ENCODE results near the gene PPRC1. TPM values are rescaled to one million over a fixed set of nuclear protein-coding genes. Genes with fewer than 3 reads are reported as not detected.
A peak's percentile ranks its signal among the peaks of the same experiment; 100 is the strongest.

Gene PPRC1
- total and polyA plus RNA-seq, 3 experiments from 2014 or later: 20.7 to 106 (median 105) TPM

- peaks cover 0 to 82% (median 16%) of the 10 kb centered on the region in 3 donors for H3K36me3 Mint-ChIP-seq
- H3K9me3 ChIP-seq (ENCODE audit: low read length): no peaks in the 10 kb centered on the region
- ChIA-PET POLR2A (no interaction called here), CTCF (no interaction called here)
- H3K27me3 Mint-ChIP-seq: peaks cover 0 to 2% of the 10 kb centered on the region in 2 donors
- no peaks in the 10 kb centered on the region for H3K27me3 ChIP-seq (ENCODE audit: insufficient read depth, low read length, poor library complexity, severe bottlenecking)
- peak overlapping the region in 1 of 8 donors; percentile 87 for H3K27ac Mint-ChIP-seq
- DNase-seq: no peak
- no peaks in the 10 kb centered on the region for H3K9me3 Mint-ChIP-seq
- no peak overlapping the region for H3K27ac ChIP-seq (ENCODE audit: low read depth, low read length)
- H3K4me3 ChIP-seq (ENCODE audit: low read length): no peak overlapping the region
- no peak overlapping the region for H3K4me3 Mint-ChIP-seq
- H3K36me3 ChIP-seq (ENCODE audit: insufficient read depth, low read length): peaks cover 38% of the 10 kb centered on the region
- H3K4me1 ChIP-seq (ENCODE audit: insufficient read depth, low read length): no peaks in the 10 kb centered on the region
- peaks cover 6 to 9% (median 7%) of the 10 kb centered on the region in 3 donors for H3K4me1 Mint-ChIP-seq
Measured at GRCh38 chr10:102141583-102142107, 8.8 kb downstream of the PPRC1 start.

GRCh38 chr10:102146971-102147428 lies 14.2 kb downstream of the PPRC1 start:
- H3K27me3 Mint-ChIP-seq: peaks cover 0 to 2% of the 10 kb centered on the region in 2 donors
- H3K27me3 ChIP-seq (ENCODE audit: insufficient read depth, low read length, poor library complexity, severe bottlenecking): no peaks in the 10 kb centered on the region
- H3K4me3 Mint-ChIP-seq: peak overlapping the region in 1 of 7 donors; percentile 45
- H3K36me3 Mint-ChIP-seq: peaks cover 0 to 70% (median 28%) of the 10 kb centered on the region in 3 donors
- H3K4me3 ChIP-seq (ENCODE audit: low read length): no peak overlapping the region
- CTCF ChIA-PET: interaction anchor here (1.4 kb wide), 1 partner anchor 10 kb away, joined by 3 read pairs; no protein-coding TSS in a partner anchor
- H3K27ac Mint-ChIP-seq: peak overlapping the region in 4 of 8 donors; percentile 61 to 77 (median 67)
- no peaks in the 10 kb centered on the region for H3K9me3 ChIP-seq (ENCODE audit: low read length)
- H3K9me3 Mint-ChIP-seq: no peaks in the 10 kb centered on the region
- H3K4me1 ChIP-seq (ENCODE audit: insufficient read depth, low read length): peaks cover 4% of the 10 kb centered on the region
- no peak overlapping the region for H3K27ac ChIP-seq (ENCODE audit: low read depth, low read length)
- POLR2A ChIA-PET: interaction anchor here (0.6 kb wide), 1 partner anchor 12 kb away, joined by 4 read pairs; no protein-coding TSS in a partner anchor
- peaks cover 18% of the 10 kb centered on the region for H3K36me3 ChIP-seq (ENCODE audit: insufficient read depth, low read length)
- DNase-seq: no peak
- H3K4me1 Mint-ChIP-seq: peaks cover 7 to 13% (median 9%) of the 10 kb centered on the region in 3 donors

DNA sequence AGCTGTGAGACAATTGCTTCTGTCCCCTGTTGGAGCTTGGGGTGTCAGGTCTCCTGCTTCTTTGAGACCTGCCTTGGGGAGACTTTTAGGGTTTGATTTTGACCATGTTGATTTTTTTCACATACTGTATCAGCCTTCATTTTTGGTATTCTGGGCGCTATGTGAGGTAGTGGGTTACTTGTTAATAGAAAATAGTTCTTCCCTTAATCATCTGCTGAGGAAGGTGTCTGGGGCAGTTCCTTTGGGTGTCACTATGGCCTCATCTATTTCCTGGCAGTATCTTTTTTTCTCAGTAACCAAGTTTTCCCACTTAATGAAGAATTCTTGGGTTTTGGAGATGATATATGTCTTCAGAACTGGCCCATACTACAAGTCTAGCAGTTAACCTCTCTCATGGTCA lies 14.7 kb downstream of the PPRC1 start:
- POLR2A ChIA-PET: interaction anchor here (0.6 kb wide), 1 partner anchor 11 kb away, joined by 4 read pairs; no protein-coding TSS in a partner anchor
- peak overlapping the region in 5 of 8 donors; percentile 10 to 77 (median 68) for H3K27ac Mint-ChIP-seq
- CTCF ChIA-PET: interaction anchor here (1.4 kb wide), 1 partner anchor 11 kb away, joined by 3 read pairs; no protein-coding TSS in a partner anchor

GRCh38 chr10:102148275-102148674 lies 15.4 kb downstream of the PPRC1 start:
- peak overlapping the region in 2 of 8 donors; percentile 65 to 69 for H3K27ac Mint-ChIP-seq
- H3K4me1 Mint-ChIP-seq: peaks cover 17 to 24% (median 20%) of the 10 kb centered on the region in 3 donors
- peaks cover 10% of the 10 kb centered on the region for H3K4me1 ChIP-seq (ENCODE audit: insufficient read depth, low read length)
- H3K4me3 ChIP-seq (ENCODE audit: low read length): no peak overlapping the region
- no peak for DNase-seq
- ChIA-PET POLR2A (no interaction called here), CTCF (no interaction called here)
- no peaks in the 10 kb centered on the region for H3K27me3 ChIP-seq (ENCODE audit: insufficient read depth, low read length, poor library complexity, severe bottlenecking)
- peaks cover 0 to 72% (median 28%) of the 10 kb centered on the region in 3 donors for H3K36me3 Mint-ChIP-seq
- H3K27me3 Mint-ChIP-seq: no peaks in the 10 kb centered on the region
- no peaks in the 10 kb centered on the region for H3K9me3 ChIP-seq (ENCODE audit: low read length)
- no peak overlapping the region for H3K4me3 Mint-ChIP-seq
- H3K27ac ChIP-seq (ENCODE audit: low read depth, low read length): no peak overlapping the region
- H3K36me3 ChIP-seq (ENCODE audit: insufficient read depth, low read length): peaks cover 18% of the 10 kb centered on the region
- H3K9me3 Mint-ChIP-seq: no peaks in the 10 kb centered on the region

More for the DNA sequence above, 14.7 kb downstream of the PPRC1 start:
- no peak overlapping the region for H3K27ac ChIP-seq (ENCODE audit: low read depth, low read length)
- Mint-ChIP-seq H3K9me3 (no peaks in the 10 kb centered on the region), H3K36me3 (peaks cover 0 to 73% (median 28%) of the 10 kb centered on the region in 3 donors), H3K27me3 (peaks cover 0 to 2% of the 10 kb centered on the region in 2 donors), H3K4me3 (no peak overlapping the region), H3K4me1 (peaks cover 10 to 16% (median 13%) of the 10 kb centered on the region in 3 donors)
- no peaks in the 10 kb centered on the region for H3K9me3 ChIP-seq (ENCODE audit: low read length)
- no peak for DNase-seq
- H3K27me3 ChIP-seq (ENCODE audit: insufficient read depth, low read length, poor library complexity, severe bottlenecking): no peaks in the 10 kb centered on the region
- peaks cover 18% of the 10 kb centered on the region for H3K36me3 ChIP-seq (ENCODE audit: insufficient read depth, low read length)
- H3K4me1 ChIP-seq (ENCODE audit: insufficient read depth, low read length): peaks cover 4% of the 10 kb centered on the region
- no peak overlapping the region for H3K4me3 ChIP-seq (ENCODE audit: low read length)

DNA sequence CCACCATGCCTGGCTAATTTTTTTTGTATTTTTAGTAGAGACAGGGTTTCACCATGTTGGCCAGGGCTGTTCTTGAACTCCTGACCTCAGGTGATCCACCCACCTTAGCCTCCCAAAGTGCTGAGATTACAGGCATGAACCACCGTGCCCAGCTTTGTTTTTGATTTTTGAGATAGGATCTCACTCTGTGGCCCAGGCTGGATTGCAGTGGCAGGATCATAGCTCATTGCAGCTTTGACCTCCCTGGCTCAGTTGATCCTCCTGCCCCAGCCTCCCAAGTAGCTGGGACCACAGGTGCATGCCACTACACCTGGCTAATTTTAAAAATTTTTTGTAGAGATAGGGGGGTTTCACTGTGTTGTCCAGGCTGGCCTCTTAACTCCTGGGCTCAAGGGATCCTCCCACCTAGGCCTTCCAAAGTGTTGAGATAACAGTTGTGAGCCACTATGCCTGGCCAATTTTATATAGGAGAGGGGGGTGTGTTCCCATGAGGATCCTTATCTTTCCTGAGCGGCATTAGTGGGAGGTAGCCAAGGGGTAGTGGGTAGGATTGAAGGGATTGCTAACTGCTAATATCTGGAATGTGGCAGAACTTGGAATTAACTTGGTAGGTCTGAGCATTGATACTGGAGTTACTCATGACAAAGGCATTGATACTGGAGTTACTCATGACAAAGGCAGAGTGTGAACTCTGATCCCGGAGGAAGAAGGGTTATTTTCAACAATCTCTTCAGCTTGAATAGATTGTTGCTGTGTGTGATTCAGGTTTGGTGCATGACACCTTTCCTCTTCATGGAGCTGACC lies 18.3 kb downstream of the PPRC1 start:
- H3K36me3 Mint-ChIP-seq: peaks cover 0 to 60% (median 16%) of the 10 kb centered on the region in 3 donors
- H3K36me3 ChIP-seq (ENCODE audit: insufficient read depth, low read length): peaks cover 13% of the 10 kb centered on the region

GRCh38 chr10:102151774-102152544 lies 19.1 kb downstream of the PPRC1 start, which contains the start of gene NOLC1:
Gene NOLC1 (plus strand): TSS chr10:102152389. CDS start chr10:102152411, 22 bp downstream.
- Mint-ChIP-seq H3K36me3 (peaks cover 0 to 60% (median 16%) of the 10 kb centered on the region in 3 donors), H3K27me3 (no peaks in the 10 kb centered on the region), H3K9me3 (no peaks in the 10 kb centered on the region), H3K4me1 (peaks cover 33 to 55% (median 49%) of the 10 kb centered on the region in 3 donors), H3K4me3 (peak within 1 kb of the TSS; percentile 88 to 99 (median 95)), H3K27ac (peak within 1 kb of the TSS; percentile 93 to 99 (median 98))
- Histone ChIP-seq H3K36me3 (ENCODE audit: insufficient read depth, low read length) (peaks cover 15% of the 10 kb centered on the region), H3K4me1 (ENCODE audit: insufficient read depth, low read length) (peaks cover 22% of the 10 kb centered on the region), H3K9me3 (ENCODE audit: low read length) (no peaks in the 10 kb centered on the region), H3K27ac (ENCODE audit: low read depth, low read length) (peak within 1 kb of the TSS; percentile 93), H3K4me3 (ENCODE audit: low read length) (peak within 1 kb of the TSS; percentile 91), H3K27me3 (ENCODE audit: insufficient read depth, low read length, poor library complexity, severe bottlenecking) (no peaks in the 10 kb centered on the region)
- ChIA-PET POLR2A (interaction anchor here (0.5 to 2.0 kb wide), 11 partner anchors 14 to 333 kb away, joined by 3 to 6 read pairs (median 3); partner anchors contain the start of genes C10orf95, HPS6, OGA and PPRC1), CTCF (interaction anchor here (0.6 to 2.5 kb wide), 11 partner anchors 8 to 352 kb away, joined by 3 to 10 read pairs (median 4); partner anchors contain the start of gene SUFU)
- peak; percentile 99 to 100 (median 100) for DNase-seq

More for the DNA sequence above, 18.3 kb downstream of the PPRC1 start:
- ChIA-PET CTCF (interaction anchor here (0.6 to 2.5 kb wide), 11 partner anchors 8 to 353 kb away, joined by 3 to 10 read pairs (median 4); partner anchors contain the start of gene SUFU), POLR2A (interaction anchor here (0.5 to 2.0 kb wide), 9 partner anchors 13 to 333 kb away, joined by 3 to 6 read pairs (median 3); partner anchors contain the start of genes C10orf95, HPS6, OGA and PPRC1)
- Mint-ChIP-seq H3K9me3 (no peaks in the 10 kb centered on the region), H3K27ac (peak overlapping the region; percentile 93 to 99 (median 98)), H3K4me1 (peaks cover 29 to 47% (median 41%) of the 10 kb centered on the region in 3 donors), H3K4me3 (peak overlapping the region; percentile 88 to 99 (median 95)), H3K27me3 (no peaks in the 10 kb centered on the region)
- Histone ChIP-seq H3K27ac (ENCODE audit: low read depth, low read length) (peak overlapping the region; percentile 93), H3K9me3 (ENCODE audit: low read length) (no peaks in the 10 kb centered on the region), H3K27me3 (ENCODE audit: insufficient read depth, low read length, poor library complexity, severe bottlenecking) (no peaks in the 10 kb centered on the region), H3K4me3 (ENCODE audit: low read length) (peak overlapping the region; percentile 58), H3K4me1 (ENCODE audit: insufficient read depth, low read length) (peaks cover 22% of the 10 kb centered on the region)
- DNase-seq: no peak

- H3K36me3 ChIP-seq (ENCODE audit: insufficient read depth, low read length): peaks cover 21% of the 10 kb centered on the region
- DNase-seq: peak in 1 of 5 donors; percentile 20
- POLR2A ChIA-PET: interaction anchor here (0.6 to 2.0 kb wide), 7 partner anchors 17 to 1140 kb away, joined by 3 to 8 read pairs (median 4); partner anchors contain the start of genes C10orf95 and OGA
Measured at GRCh38 chr10:102152545-102152890, 19.7 kb downstream of the PPRC1 start.

More at GRCh38 chr10:102152545-102152890, 19.7 kb downstream of the PPRC1 start:
- H3K4me1 ChIP-seq (ENCODE audit: insufficient read depth, low read length): peaks cover 22% of the 10 kb centered on the region
- H3K9me3 Mint-ChIP-seq: no peaks in the 10 kb centered on the region
- CTCF ChIA-PET: interaction anchor here (1.0 to 2.5 kb wide), 9 partner anchors 9 to 79 kb away, joined by 3 to 10 read pairs (median 4); no protein-coding TSS in a partner anchor
- no peaks in the 10 kb centered on the region for H3K9me3 ChIP-seq (ENCODE audit: low read length)
- peak overlapping the region; percentile 88 to 99 (median 95) for H3K4me3 Mint-ChIP-seq
- H3K27ac Mint-ChIP-seq: peak overlapping the region; percentile 93 to 99 (median 98)
- H3K4me1 Mint-ChIP-seq: peaks cover 36 to 58% (median 54%) of the 10 kb centered on the region in 3 donors
- H3K4me3 ChIP-seq (ENCODE audit: low read length): peak overlapping the region; percentile 91
- H3K27me3 Mint-ChIP-seq: peaks cover 0 to 1% of the 10 kb centered on the region in 2 donors
- H3K27me3 ChIP-seq (ENCODE audit: insufficient read depth, low read length, poor library complexity, severe bottlenecking): no peaks in the 10 kb centered on the region
- H3K36me3 Mint-ChIP-seq: peaks cover 2 to 60% (median 16%) of the 10 kb centered on the region in 3 donors
- H3K27ac ChIP-seq (ENCODE audit: low read depth, low read length): peak overlapping the region; percentile 93
